Peyer's patch (tissue), 4 donors: Measurements from ENCODE around the gene FUBP1.

Experiments used
- CTCF ChIP-seq, 6 experiments: fragments of 450-650 bp in 4 of 6; fragments of 200-600 bp in 2 of 6; sonication (generic) in 1 of 6; IDR thresholded peaks; one replicate each; pipeline ENCODE4 v1.5.1; 2017 to 2019; ENCODE audit warnings: antibody characterized with exemption in 6 of 6, mild to moderate bottlenecking in 3 of 6, moderate library complexity in 1 of 6
- POLR2A ChIP-seq, 2 donors: fragments of 450-650 bp; IDR thresholded peaks; one replicate each; pipeline ENCODE4 v1.5.1; 2017; ENCODE audit warnings: antibody characterized with exemption in 2 of 2, mild to moderate bottlenecking in 2 of 2, moderate library complexity in 2 of 2

GRCh38 chr1:77951328-77951727 lies 27.5 kb downstream of the FUBP1 start:
- TF ChIP-seq CTCF (IDR thresholded peaks at IDR 0.05) (no peak), POLR2A (IDR thresholded peaks at IDR 0.05) (no peak)
